Stimulated activated CD4-positive, alpha-beta T cell treated with anti-CD3 and anti-CD28 coated beads, TNF-alpha, amount 100 ng/mL, for 1 hour (primary cell): ENCODE data around the gene SMCR8.
"Not testable (repeated sequence)": the region's sequence is repeated elsewhere in the genome, so short reads cannot be mapped to it uniquely, and the experiment has no call there.

Source experiments
- DNase-seq, 3 donors: peaks; one replicate each; pipeline ENCODE4 v3.0.0-alpha.2; 2020; ENCODE audit warnings: low read depth in 3 of 3, low spot score in 1 of 3

Gene SMCR8

GRCh38 chr17:18318771-18319450, 3.8 kb downstream of the SMCR8 start:
- no peak for DNase-seq

- no peak for DNase-seq
Observed at GRCh38 chr17:18319604-18320256, 4.6 kb downstream of the SMCR8 start.

GRCh38 chr17:18320301-18320700, 5.2 kb downstream of the SMCR8 start:
- DNase-seq = no peak

- DNase-seq = no peak
Observed at GRCh38 chr17:18321309-18321708, 6.2 kb downstream of the SMCR8 start.

GRCh38 chr17:18322522-18322921, 7.4 kb downstream of the SMCR8 start:
- no peak for DNase-seq

- no peak for DNase-seq
Observed at GRCh38 chr17:18323007-18323406, 7.9 kb downstream of the SMCR8 start.

GRCh38 chr17:18323507-18324139, 8.5 kb downstream of the SMCR8 start:
- DNase-seq = no peak

GRCh38 chr17:18324140-18325050, 9.3 kb downstream of the SMCR8 start:
- DNase-seq = no peak

GRCh38 chr17:18326039-18326438, 10.9 kb downstream of the SMCR8 start:
- no peak for DNase-seq

- DNase-seq = no peak
Observed at GRCh38 chr17:18326572-18326971, 11.5 kb downstream of the SMCR8 start.

- DNase-seq = no peak
Observed at GRCh38 chr17:18327093-18327492, 12.0 kb downstream of the SMCR8 start.

GRCh38 chr17:18327556-18327955, 12.5 kb downstream of the SMCR8 start:
- DNase-seq = no peak

GRCh38 chr17:18328643-18329204, 13.6 kb downstream of the SMCR8 start:
- no peak for DNase-seq

GRCh38 chr17:18331879-18332278, 16.8 kb downstream of the SMCR8 start:
- no peak for DNase-seq

- DNase-seq = no peak
Observed at GRCh38 chr17:18332909-18333489, 17.9 kb downstream of the SMCR8 start.

- DNase-seq = not testable (repeated sequence)
Observed at GRCh38 chr17:18338158-18338557, 23.1 kb downstream of the SMCR8 start.

GRCh38 chr17:18339933-18340332, 24.8 kb downstream of the SMCR8 start:
- DNase-seq = no peak

GRCh38 chr17:18344021-18344420, 28.9 kb downstream of the SMCR8 start:
- no peak for DNase-seq

- DNase-seq = no peak
Observed at GRCh38 chr17:18353541-18353940, 38.4 kb downstream of the SMCR8 start.

GRCh38 chr17:18356624-18357023, 41.5 kb downstream of the SMCR8 start:
- DNase-seq = no peak

GRCh38 chr17:18360518-18360917, 45.4 kb downstream of the SMCR8 start:
- no peak for DNase-seq
